PC-9 (cell line): ENCODE data around the gene RPS8. TPM values are rescaled to one million over a fixed set of nuclear protein-coding genes. Genes with fewer than 3 reads are reported as not detected.
"Not testable (repeated sequence)": the region's sequence is repeated elsewhere in the genome, so short reads cannot be mapped to it uniquely, and the experiment has no call there.

Experiments
- BruUV-seq: library from RNA; stranded (reverse); fragments of 400-500 nt; replicated peaks from 2 replicates; lab custom pipeline; 2021; lab: Mats Ljungman, UMichigan
- CTCF ChIA-PET: fragments of 300-600 bp; sonication (Branson Sonifier 250); formaldehyde crosslinking; loops from one replicate; lab custom pipeline; 2022; ENCODE audit warnings: antibody characterized with exemption; lab: Charles Lee
- POLR2A ChIA-PET: fragments of 300-600 bp; sonication (Branson Sonifier 250); formaldehyde crosslinking; loops from one replicate; lab custom pipeline; 2022; ENCODE audit warnings: antibody characterized with exemption; ENCODE audit not compliant: unreplicated experiment; lab: Charles Lee
- DNase-seq, 2 experiments: peaks; one replicate each; pipeline versions ENCODE4 v3.0.0 to v3.0.0-alpha.2; 2015 to 2022; ENCODE audit warnings: mixed read lengths in 1 of 2
- H2AFZ ChIP-seq: fragments of 200-600 bp; sonication (generic); 2 replicates; pipeline ENCODE4 v1.8.1; 2017; ENCODE audit warnings: antibody characterized with exemption
- H3F3A ChIP-seq: fragments of 200-600 bp; sonication (generic); 2 replicates; pipeline ENCODE4 v1.8.1; 2017; ENCODE audit warnings: antibody characterized with exemption, mild to moderate bottlenecking, low read depth; ENCODE audit not compliant: insufficient read depth
- H3K27ac ChIP-seq: fragments of 200-600 bp; sonication (generic); 2 replicates; pipeline ENCODE4 v1.6.1; 2016; ENCODE audit warnings: mixed run types
- H3K27me3 ChIP-seq: fragments of 200-600 bp; sonication (generic); 2 replicates; pipeline ENCODE4 v1.6.1; 2016; ENCODE audit warnings: low read depth, mixed run types; ENCODE audit not compliant: insufficient read depth
- H3K36me3 ChIP-seq: fragments of 200-600 bp; sonication (generic); 2 replicates; pipeline ENCODE4 v1.6.1; 2016; ENCODE audit warnings: low read depth, mixed run types
- H3K4me1 ChIP-seq: fragments of 200-600 bp; sonication (generic); replicated peaks from 2 replicates; pipeline ENCODE4 v1.6.1; 2016; ENCODE audit warnings: mixed run types; ENCODE audit not compliant: insufficient read depth
- H3K4me2 ChIP-seq: fragments of 200-600 bp; sonication (generic); 2 replicates; pipeline ENCODE4 v1.6.1; 2017; ENCODE audit warnings: mixed run types
- H3K4me3 ChIP-seq: fragments of 200-600 bp; sonication (generic); 2 replicates; pipeline ENCODE4 v1.6.1; 2016; ENCODE audit warnings: mixed run types
- H3K79me2 ChIP-seq: fragments of 200-600 bp; sonication (generic); 2 replicates; pipeline ENCODE4 v1.6.1; 2017; ENCODE audit warnings: low read depth, mixed run types
- H3K9me2 ChIP-seq: fragments of 200-600 bp; sonication (generic); 2 replicates; pipeline ENCODE4 v1.8.1; 2017; ENCODE audit warnings: mild to moderate bottlenecking; ENCODE audit not compliant: insufficient read depth
- H3K9me3 ChIP-seq: fragments of 200-600 bp; sonication (generic); 2 replicates; pipeline ENCODE4 v1.8.1; 2016; ENCODE audit warnings: low read depth; ENCODE audit not compliant: insufficient read depth
- H4K20me1 ChIP-seq: fragments of 200-600 bp; sonication (generic); 2 replicates; pipeline ENCODE4 v1.8.1; 2017; ENCODE audit not compliant: insufficient read depth
- CTCF ChIP-seq: fragments of 200-600 bp; sonication (generic); conservative IDR thresholded peaks from 2 replicates; pipeline ENCODE4 v1.6.1; 2017; ENCODE audit warnings: mixed run types, antibody characterized with exemption, mild to moderate bottlenecking, moderate library complexity
- EZH2 ChIP-seq: fragments of 200-600 bp; sonication (generic); IDR thresholded peaks from 2 replicates; pipeline ENCODE4 v1.8.0; 2017; ENCODE audit warnings: antibody characterized with exemption, low read depth
- intact Hi-C: fragments of 100-400 bp; cut with micrococcal nuclease; formaldehyde crosslinking; loops from one replicate; pipeline ENCODE4 v1.10.0; 2022; ENCODE audit not compliant: unreplicated experiment
- total RNA-seq: library from RNA; stranded (reverse); gene quantifications from 2 replicates; pipeline ENCODE4 v1.2.3, GENCODE V29; 2021

Gene RPS8
- total RNA-seq, 1 experiment from 2014 or later, result 2,059 TPM

GRCh38 chr1:44792736-44793502, 17.6 kb downstream of the RPS8 start:
- POLR2A ChIA-PET, result interaction anchor here (0.6 to 1.0 kb wide), 5 partner anchors 26 to 762 kb away, joined by 3 to 26 read pairs (median 7); no protein-coding TSS in a partner anchor

GRCh38 chr1:44797886-44798285, 22.5 kb downstream of the RPS8 start:
- POLR2A ChIA-PET, H3K27me3 ChIP-seq, H3K27ac ChIP-seq, H3K4me2 ChIP-seq, BruUV-seq, intact Hi-C loops, H3K9me2 ChIP-seq, DNase-seq, H2AFZ ChIP-seq, H3K36me3 ChIP-seq, CTCF ChIA-PET, H3K9me3 ChIP-seq, H4K20me1 ChIP-seq, H3K4me3 ChIP-seq: not testable (repeated sequence)
- peaks cover 31% of the 10 kb centered on the region for H3K4me1 ChIP-seq
- H3K79me2 ChIP-seq, result peaks cover 22% of the 10 kb centered on the region
- peaks cover 49% of the 10 kb centered on the region; the same call in 1 of the 2 replicates for H3F3A ChIP-seq

More at GRCh38 chr1:44792736-44793502, 17.6 kb downstream of the RPS8 start:
- Histone ChIP-seq H3K27me3 (no peaks in the 10 kb centered on the region), H3F3A (peaks cover 26% of the 10 kb centered on the region; the same call in 1 of the 2 replicates), H3K4me3 (no peak overlapping the region), H3K9me2 (no peaks in the 10 kb centered on the region), H3K4me1 (peaks cover 13% of the 10 kb centered on the region), H3K27ac (peak overlapping the region; percentile 36; the same call in 1 of the 2 replicates), H2AFZ (no peak overlapping the region), H3K9me3 (no peaks in the 10 kb centered on the region), H3K4me2 (peak overlapping the region; percentile 38; the same call in 1 of the 2 replicates), H3K36me3 (no peaks in the 10 kb centered on the region), H4K20me1 (no peaks in the 10 kb centered on the region), H3K79me2 (no peaks in the 10 kb centered on the region)
- intact Hi-C loops, result loop anchor here (2.0 kb wide), 3 partner anchors 44 to 508 kb away; partner anchors contain the start of gene HECTD3
- no peak for DNase-seq
- TF ChIP-seq CTCF (no peak), EZH2 (no peak)
- CTCF ChIA-PET, result interaction anchor here (0.5 to 1.7 kb wide), 16 partner anchors 17 to 1547 kb away, joined by 3 to 19 read pairs (median 3); partner anchors contain the start of genes HECTD3, TOE1 and UROD
- no TSS peak for BruUV-seq

GRCh38 chr1:44798481-44799365, 23.4 kb downstream of the RPS8 start:
- no peak overlapping the region; the same call in 1 of the 2 replicates for H3K4me3 ChIP-seq
- H4K20me1 ChIP-seq, result no peaks in the 10 kb centered on the region
- no TSS peak for BruUV-seq
- ChIA-PET CTCF (interaction anchor here (0.6 to 1.5 kb wide), 4 partner anchors 10 to 558 kb away, joined by 3 to 4 read pairs (median 4); partner anchors contain the start of gene BTBD19), POLR2A (interaction anchor here (0.8 kb wide), 1 partner anchor 19 kb away, joined by 5 read pairs; no protein-coding TSS in a partner anchor)
- intact Hi-C loops, result no loop called here
- TF ChIP-seq EZH2, result no peak
- no peak for TF ChIP-seq CTCF
- peaks cover 51% of the 10 kb centered on the region for H3F3A ChIP-seq
- H2AFZ ChIP-seq, result no peak overlapping the region
- no peaks in the 10 kb centered on the region for H3K27me3 ChIP-seq
- H3K79me2 ChIP-seq, result peaks cover 22% of the 10 kb centered on the region
- H3K36me3 ChIP-seq, result no peaks in the 10 kb centered on the region; the same call in 1 of the 2 replicates
- peak overlapping the region; percentile 94; the same call in 1 of the 2 replicates for H3K4me2 ChIP-seq
- no peak for DNase-seq
- peak overlapping the region; percentile 58; the same call in 1 of the 2 replicates for H3K27ac ChIP-seq
- H3K4me1 ChIP-seq, result peaks cover 32% of the 10 kb centered on the region
- no peaks in the 10 kb centered on the region for H3K9me2 ChIP-seq
- H3K9me3 ChIP-seq, result no peaks in the 10 kb centered on the region
